Stimulated activated CD8-positive, alpha-beta memory T cell treated with anti-CD3 and anti-CD28 coated beads, Interleukin-12 subunit alpha, Interleukin-12 subunit beta, amount 100 ng/mL, for 1 hour (primary cell): ENCODE results near the gene SMURF1.

Experiments
- DNase-seq: peaks from one replicate; pipeline ENCODE4 v3.0.0-alpha.2; 2020; ENCODE audit warnings: low read depth

The SMURF1 gene

DNA sequence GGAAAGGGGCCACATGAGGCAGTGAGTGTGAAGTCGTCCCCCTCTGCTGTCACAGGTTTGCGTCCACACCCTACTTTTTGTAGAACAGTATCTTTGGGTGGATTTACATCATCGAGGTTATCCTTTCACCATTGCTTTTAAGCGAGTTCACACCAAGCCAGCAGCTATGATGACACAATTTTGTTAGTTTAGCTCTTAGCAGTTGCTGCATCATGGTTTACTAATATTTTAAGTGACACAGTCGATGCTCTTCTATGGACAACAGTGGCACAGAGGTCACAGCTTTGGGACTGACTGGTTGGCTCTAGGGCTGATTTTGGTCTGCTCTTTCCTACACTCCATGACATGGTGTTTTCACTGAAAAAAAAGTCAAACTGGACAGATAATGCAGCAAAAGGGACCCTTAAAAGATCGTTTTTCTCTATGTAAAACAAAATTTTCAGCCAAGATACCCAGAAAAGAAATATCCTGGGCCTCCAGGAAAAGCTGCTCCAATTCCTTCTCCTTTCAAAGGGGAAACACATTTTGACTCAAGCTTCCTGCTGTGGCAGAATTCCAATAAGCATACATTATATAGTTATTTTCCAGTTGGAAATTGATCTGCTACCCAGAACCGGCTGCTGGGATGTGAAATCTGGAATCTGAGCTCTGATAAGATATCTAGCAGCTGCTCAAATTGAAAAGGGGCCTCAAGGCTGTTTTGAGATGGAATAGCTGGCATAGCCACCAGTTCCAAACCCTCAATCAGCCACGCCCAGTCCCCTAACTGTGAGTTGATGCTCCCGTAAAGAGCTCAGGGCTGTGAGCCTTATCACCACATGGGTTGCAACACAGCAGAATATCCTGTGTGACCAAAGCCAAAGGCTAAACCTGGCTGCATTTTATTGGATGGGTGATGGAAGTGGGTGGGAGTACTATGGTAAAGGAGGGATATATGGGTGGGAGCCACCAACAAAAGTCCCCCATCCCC, 114.2 kb downstream of the SMURF1 start:
- DNase-seq, result no peak

DNA sequence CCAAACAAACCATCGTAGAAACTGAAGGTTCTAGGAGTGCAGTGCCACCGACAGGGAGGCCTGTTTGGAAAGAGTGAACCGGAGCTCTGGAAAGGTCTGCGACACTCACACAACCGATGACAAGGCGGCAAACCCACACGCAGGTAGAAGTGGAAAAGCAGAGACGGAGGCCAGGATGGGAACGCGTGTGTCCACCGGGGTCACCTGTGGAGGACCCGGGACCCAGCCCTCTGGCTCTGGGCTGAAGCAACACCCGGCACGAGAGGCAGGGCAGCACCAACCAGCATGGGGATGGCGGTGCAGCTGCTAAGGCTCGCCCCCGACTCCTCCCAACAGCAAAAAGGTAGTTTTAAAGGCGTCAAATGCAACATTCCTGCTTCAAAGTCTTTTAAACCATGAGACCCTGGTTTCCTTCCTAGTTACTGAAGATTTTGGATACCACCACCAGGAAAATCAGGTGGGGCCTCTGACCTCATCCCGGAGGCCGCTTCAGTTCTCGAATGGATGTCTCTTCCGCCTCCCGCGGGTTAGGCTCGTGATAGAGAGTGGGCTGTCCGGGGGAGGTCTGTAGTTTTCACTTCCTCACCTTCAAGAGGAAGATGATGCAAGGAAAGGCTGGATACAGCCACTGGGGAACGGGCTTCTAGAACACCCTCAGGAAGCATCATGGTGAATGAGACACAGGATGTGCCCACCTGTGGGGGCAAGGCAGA, 115.5 kb downstream of the SMURF1 start:
- DNase-seq, result no peak

DNA sequence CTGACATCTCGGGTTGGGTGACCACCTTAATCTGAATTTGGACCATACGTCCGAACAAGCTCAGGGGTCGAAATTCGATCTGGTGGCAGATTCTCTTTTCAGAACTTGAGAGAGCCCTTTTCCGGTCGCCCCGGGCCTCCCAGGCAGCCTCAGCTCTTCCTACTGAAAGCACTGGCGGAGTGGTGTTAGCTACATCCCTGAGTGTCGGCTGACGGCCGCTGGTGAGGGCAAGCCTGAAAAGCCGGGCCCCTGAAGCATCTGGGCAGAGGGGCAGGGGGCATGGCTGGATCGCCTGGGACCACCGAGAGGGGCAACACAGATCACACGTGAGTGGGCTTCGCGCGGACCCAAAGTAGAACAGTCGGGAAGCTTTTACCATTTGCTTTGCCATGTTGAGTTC, 116.1 kb downstream of the SMURF1 start:
- DNase-seq, result no peak

DNA sequence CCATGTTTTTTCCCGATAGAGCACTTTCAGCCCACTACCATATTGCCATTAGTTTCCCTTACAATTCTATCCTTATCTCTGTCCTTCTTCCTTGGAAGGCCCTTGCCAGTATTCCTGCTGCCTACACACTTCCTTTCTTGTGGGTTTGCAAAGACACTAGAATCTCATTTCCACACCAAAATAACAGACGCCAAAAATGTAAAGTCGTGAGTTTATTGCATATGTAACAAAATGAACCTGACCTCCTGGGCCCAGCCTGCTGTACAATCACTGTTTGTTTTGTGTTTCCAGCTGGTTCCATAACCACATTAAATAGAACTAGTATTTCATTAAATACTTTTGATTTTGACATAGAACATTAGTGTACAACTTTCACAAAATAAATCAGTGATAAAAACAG, 116.7 kb downstream of the SMURF1 start:
- no peak for DNase-seq

DNA sequence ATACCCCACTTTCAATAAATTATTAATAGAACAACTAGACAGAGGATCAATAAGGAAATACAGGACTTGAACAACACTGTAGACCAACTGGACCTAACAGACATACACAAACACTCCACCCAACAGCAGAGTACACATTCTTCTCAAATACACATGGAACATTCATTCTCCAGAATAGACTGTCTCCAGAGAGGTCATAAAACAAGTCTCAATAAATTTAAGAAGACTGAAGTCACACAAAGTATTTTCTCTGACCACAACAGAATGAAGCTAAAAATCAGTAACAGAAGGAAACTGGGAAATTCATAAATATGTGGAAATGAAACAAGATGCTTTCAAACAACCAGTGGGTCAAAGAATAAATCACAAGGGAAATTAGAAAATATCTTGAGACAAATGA, 119.8 kb downstream of the SMURF1 start:
- DNase-seq, result no peak

DNA sequence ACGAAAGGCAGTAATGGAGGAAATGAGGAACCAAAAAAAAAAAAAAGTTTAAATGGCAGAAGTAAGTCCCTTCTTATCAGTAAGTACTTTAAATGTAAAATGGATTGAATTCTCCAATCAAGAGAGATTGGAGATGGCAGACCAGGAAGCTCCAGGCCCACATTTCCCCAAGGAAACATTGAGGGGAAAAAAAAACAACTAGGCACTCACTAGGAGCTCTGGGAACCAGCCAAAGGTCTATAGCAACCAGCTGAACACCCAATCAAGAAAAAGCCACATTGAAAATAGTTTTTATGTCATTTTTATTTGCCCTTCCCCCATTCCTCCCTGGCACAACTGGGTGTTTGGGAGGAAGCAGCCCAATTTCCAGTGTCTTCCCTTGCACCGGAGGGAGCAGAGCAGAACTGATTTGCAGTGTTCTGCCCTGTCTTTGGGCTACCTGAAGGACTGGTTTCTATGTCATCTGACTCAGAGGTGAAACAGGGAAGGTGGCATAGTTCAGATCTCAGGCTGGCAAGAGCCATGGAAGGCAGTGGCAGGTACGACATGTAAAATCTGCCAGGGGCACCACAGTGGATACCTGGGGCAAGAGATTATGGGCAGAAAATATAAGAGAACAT, 121.9 kb downstream of the SMURF1 start:
- DNase-seq, result no peak

DNA sequence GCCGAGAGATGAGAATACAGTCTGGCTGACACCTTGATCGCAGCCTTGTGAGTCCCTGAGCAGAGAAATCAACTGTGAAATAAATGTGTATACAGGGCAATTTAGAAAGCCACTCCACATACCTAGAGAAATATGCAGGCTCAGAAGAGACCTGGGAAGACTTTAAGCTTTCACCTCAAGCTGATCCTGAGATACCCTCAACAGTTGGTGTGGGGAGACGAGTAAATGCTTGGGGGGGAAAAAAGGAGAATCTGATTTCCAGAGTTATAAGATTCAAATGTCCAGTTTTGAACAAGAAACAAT, 123.5 kb downstream of the SMURF1 start:
- no peak for DNase-seq

DNA sequence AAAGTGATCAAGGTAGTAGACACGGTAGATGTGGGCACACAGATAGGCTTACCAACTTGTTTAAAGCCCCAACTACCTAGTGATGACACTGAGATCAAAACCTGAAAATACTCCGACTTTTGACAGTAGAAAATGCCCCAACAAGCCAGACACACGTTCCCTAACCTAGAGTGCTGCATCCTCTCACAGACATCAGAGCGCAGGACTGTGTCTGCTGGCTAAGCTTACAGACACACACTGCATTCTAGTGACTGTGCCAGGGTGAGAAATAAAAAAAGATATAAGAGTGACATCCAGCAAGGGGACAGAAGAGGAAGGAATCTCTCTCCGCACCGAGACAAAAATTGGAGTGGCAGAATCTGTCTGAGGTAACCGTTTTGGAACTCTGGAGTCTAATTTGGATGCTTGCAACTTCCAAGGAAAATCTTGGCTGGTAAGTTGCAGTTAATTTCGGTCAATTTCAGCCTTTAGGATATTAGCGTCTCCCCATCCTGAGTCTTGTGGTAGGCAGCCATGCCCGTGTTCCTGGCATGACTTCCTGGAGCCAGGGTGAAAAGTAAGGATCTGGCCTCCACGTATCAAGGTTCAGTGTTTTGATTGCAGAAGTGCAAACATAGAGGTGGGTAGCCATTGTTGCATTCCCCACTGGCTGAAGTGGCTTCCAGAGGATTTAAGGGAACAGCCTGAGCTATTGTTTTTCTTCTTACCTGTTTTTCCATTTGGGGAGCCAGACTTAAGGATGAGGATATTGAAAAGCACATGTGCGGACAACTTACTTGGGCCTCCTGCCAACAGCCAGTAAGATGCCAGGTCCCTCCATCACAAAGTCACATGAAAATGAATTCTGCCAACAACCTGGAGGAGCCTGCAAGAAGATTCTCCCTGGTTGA, 124.1 kb downstream of the SMURF1 start:
- DNase-seq, result no peak

DNA sequence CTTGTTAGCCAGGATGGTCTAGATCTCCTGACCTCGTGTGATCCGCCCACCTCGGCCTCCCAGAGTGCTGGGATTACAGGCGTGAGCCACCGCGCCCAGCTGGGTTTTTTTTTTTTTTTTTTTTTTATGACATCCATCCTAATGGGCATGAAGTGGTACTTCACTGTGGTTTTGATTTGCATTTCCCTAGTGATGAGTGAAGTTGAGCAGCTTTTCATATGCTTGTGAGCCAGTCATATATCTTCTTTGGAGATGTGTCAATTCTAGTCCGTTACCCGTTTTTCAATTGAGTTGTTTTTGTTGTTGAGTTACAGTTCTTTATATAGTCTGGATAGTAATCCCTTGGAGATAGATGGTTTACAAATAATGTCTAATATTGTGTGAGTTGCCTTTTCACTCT, 127.7 kb downstream of the SMURF1 start:
- DNase-seq, result no peak

DNA sequence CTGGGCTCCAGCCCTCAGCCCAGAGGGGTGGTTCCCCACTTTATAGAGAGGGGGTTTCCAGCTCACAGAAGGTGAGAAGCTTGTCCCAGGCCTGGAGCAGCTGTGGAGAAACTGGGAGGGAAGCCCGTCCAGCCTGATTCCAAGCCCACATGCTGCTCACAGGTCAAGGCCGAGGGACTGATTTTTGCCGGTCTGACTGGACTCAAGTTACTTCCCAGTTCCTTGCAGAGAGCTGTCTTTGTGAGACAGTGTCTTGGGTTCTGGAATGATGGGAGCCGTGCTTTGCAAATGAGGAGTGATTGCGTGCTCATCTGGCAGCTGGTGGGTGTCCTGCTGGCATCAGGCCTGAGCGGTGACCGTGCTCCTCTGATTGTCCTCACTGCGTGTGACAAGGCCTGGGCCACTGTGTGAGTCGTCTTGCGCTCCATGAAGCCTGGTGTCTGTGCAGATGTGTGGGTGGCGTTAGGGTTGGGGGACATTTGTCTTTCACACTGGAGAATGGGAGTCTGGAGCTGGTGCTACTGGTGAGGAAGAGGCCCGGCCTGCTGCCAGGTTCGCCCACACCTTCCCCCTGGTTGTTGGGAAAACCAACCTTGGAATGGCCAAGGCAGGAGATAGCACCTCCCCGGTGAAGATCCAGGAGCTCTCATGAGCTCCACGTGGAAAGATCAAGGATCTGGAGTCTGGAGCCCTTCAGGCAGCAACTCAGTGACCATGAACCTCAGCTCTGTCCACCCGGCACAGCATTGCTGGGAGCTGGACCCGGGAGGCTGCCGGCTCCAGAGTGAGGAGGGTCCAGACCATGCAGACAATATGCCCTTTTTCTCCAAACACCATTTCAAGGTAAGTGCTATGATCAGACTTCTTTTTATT, 129.6 kb downstream of the SMURF1 start:
- no peak for DNase-seq

DNA sequence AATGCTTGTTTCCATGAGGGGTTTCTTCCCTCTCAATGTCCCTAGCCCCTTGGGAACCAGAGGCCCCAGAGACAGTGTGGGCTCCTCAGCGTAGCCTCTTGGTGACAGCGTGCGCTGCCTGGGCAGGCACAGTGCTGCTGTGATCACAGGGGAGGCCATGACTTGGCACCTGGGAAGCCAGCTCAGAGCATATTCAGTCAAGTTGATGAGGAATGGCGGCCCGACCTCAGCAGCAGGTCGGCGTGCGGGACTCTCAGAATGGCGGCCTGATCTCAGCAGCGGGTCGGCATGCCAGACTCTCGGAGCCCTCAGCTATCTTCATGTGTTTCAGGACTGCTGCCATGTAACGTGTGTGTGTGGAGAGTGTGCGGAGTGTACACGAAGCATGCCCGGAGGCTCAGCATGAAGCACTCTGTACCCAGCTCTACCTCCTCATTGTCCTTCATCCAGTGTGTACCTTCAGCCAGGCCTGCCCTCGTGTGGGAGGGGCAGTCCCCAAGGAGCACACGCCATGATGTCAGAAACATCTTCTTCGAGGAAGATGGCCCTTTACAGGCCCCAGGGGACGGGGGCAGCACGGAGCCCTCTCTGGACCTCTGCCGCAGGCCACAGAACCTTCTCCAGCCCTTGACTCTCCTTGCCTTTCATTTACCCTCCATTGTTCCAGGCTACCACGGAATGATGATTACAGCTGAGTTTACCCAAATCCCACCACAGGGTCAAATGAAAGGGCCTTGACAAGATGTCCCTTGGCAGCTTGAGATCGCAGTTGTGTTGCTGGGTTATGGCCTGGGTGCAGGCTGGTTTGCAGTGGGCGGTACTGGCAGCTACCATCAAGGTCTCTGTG, 130.4 kb downstream of the SMURF1 start:
- DNase-seq, result no peak

DNA sequence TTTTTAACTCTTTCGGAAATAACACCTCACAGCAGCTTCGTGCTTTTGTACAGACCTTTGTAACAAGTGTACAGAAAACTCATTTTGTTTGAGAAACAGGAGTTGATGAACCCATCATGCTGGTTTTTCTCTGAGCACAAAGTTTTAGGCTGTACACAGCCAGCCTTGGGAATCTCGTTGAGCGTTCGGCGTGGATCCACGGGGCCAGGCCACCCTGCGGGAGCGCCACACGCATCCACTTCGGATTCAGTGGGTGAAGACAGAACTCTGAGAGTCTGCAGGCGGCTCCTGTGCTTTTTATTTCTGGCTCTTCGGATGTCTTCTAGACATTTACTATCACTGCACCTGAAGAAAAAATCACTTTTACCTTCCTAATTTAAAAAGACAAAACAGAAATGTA, 131.2 kb downstream of the SMURF1 start:
- DNase-seq, result no peak

DNA sequence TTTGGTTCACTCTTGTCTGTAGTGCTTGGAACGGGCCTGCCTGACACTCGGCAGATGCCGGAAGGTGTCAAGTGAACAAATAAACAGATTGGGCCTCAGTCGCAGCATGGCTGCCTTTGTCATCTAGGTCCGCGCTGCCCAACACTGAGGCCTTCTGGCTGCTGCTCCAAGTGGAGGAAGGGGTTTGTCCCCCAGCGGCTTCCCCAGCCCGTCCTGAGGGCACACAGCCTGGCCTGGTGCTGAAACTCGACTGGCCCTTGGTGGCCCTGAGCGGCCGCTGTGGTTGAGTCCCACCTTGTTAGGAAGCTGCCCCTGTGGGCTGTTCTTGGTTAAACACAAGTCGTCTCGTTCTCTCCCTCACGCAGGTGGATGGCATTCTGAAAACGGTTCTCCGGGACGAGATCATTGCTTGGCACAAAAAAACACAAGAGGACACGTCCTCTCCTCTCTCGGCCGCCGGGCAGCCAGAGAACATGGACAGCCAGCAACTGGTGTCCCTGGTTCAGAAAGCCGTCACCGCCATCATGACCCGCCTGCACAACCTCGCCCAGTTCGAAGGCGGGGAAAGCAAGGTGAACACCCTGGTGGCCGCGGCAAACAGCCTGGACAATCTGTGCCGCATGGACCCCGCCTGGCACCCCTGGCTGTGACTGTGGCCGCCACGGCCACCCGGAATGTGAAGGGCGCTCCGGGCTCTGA, 132.1 kb downstream of the SMURF1 start:
- no peak for DNase-seq

DNA sequence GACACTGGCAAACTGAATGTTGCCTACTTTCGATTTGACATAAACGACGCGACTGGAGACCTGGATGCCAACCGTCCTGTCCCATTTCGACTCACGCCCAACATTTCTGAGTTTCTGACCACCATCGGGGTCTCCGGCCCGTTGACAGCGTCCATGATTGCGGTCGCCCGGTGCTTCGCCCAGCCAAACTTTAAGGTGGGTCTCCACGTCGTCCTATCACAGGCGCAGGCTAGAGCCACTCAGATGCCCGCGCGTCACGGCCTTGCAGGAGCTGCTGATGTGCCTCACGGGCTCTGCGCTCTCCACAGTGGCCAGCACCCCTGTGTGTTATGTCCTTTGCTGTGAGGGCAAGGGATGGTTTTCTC, 132.6 kb downstream of the SMURF1 start:
- no peak for DNase-seq

DNA sequence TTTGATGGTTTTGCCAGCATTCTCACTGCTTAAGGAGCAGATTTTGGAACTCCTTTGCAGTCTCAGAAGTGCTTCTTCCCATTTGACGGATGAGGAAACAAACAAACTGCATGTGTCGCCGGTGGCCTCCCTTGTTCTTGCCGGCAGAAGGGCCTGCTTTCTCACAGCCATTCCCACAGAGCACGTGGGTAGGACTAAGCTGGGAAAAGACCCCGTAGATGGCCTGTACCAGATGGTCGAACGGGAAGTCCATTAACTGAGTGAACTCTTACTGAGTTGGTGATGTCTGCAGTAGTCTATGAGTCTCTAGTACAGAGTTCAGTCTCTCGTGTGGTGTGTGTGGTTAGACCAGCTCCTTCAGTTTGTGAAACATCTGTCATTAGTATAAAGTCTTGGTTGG, 133.6 kb downstream of the SMURF1 start:
- no peak for DNase-seq

DNA sequence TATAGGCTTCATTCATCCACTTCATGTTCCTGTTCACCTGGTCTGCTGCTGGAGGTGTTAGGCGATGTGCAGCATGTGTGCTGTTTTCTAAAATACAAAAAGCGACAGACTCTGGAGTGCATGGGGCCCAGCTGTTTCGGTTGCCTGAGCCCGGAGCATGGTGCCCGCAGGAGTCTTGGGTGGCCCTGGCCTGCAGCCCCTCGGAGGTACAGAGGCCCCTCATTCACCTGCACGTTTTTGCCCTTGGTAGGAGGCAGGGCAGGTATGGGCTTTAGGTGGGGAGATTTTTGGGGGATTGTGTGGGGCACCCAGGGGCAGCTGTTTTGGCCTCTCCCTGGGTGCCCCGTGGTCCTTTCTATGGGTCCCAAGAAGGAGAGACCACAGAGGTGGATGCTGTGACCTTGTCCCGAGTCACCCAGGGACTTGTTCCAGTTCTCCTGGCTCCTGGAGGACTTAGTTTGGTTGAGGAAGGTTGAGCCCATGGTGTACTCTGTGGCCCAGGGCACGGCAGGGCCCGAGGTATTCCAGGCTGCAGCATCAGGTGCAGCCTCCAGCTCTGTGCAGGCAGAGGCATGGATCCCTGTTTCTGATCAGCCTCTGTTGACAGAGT, 134.9 kb downstream of the SMURF1 start:
- DNase-seq, result no peak

DNA sequence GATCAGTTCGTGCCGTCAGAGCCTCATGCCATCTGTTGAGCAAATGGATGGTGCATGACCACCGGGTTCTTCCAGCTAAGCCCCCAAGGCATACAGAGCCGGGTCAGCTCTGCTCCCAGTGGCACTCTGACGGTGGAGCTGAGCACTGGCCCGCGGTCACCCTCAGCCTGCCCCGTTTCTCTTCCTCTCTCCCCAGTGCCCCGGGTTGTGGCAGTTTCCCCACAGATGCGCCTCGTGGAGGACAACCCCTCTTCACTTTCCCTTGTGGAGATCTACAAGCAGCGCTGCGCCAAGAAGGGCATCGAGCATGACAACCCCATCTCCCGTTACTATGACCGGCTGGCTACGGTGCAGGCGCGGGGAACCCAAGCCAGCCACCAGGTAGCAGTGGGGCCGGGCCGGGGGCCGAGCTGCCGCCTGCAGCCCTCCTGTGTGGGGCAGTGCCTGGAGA, 135.7 kb downstream of the SMURF1 start:
- DNase-seq, result no peak

DNA sequence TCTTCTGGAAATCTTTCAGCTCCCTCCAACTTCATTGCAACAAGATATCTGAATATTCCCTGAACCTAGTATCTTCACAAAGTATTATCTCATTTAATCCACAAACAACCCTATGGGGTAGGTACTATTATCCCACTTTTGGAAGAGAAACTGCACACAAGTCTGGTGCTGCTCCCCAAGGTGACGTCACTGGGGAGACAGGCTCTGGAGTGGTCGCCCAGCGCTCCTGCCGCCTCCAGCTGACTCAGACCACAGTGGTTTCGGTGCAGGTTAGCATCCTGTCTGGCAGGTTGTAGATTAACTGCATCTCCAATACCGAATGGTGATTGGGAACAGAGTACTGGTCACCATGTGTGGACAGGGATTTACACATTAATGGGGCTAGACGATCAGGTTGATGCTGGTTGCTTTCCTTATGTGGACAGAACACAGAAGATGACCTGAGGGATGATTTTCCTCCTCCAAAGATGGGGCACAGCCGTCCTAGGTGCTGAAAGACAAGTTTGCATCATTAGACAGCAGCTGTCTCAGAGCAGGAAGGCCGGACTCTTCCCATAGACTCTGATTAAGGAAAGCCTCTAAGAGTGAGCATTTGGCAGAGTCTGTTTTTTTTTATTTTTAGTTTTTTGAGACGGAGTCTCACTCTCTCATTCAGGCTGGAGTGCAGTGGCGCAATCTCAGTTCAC, 137.0 kb downstream of the SMURF1 start:
- no peak for DNase-seq

DNA sequence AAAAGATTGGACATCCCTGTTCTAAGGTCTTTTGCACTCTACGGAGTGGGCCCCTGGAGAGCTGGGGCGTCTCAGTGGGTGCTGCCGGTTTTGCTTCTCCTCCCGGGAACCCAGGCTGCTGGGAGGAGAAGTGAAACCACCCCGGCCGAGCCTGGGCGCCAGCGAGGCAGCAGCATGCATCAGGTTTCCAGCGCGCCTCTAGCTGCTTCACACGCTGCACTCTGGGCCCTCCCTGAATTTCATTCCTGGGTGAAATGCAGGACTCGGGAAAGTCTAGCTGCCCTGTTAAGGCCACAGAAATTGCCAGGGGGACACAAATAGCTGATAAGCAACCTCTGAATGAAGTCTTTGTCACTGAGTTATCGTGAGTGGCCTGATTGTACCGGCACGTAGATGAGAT, 138.1 kb downstream of the SMURF1 start:
- DNase-seq, result no peak
